B cell (primary cell): ENCODE data around the gene MTCL1. TPM values are rescaled to one million over a fixed set of nuclear protein-coding genes. Genes with fewer than 3 reads are reported as not detected.

Experiments
- ATAC-seq: fragments of 200-7000 bp; cut with Tn5 transposase; one replicate; pipeline ENCODE4 v1.10.0; 2021; ENCODE audit warnings: low read depth, mild to moderate bottlenecking, moderate number of reproducible peaks, moderate library complexity
- CTCF ChIA-PET: fragments of 350-600 bp; sonication (Branson Sonifier 250); formaldehyde crosslinking; loops from one replicate; lab custom pipeline; 2021; ENCODE audit warnings: antibody characterized with exemption, inconsistent platforms; lab: Charles Lee
- POLR2A ChIA-PET: fragments of 350-600 bp; sonication (Branson Sonifier 250); formaldehyde crosslinking; loops from one replicate; lab custom pipeline; 2021; ENCODE audit warnings: antibody characterized with exemption; lab: Charles Lee
- DNase-seq: peaks from one replicate; pipeline ENCODE4 v3.0.0; 2013
- H2AFZ ChIP-seq: 2 replicates; pipeline ENCODE4 v1.6.1; 2012; ENCODE audit warnings: mild to moderate bottlenecking, low read depth, low read length; ENCODE audit not compliant: insufficient read depth, poor library complexity, severe bottlenecking
- H3K27ac ChIP-seq, 2 donors: 1 replicate in 1 of 2; 2 replicates in 1 of 2; pipeline ENCODE4 v1.5.1; 2012 to 2013; ENCODE audit warnings: low read length in 2 of 2, mild to moderate bottlenecking in 2 of 2, moderate library complexity in 1 of 2
- H3K27me3 ChIP-seq, 4 experiments: fragments of 200-600 bp in 1 of 4; sonication (generic) in 1 of 4; replicated peaks in 1 of 4; 1 replicate in 2 of 4; 2 replicates in 2 of 4; pipeline versions ENCODE4 v1.6.1 to v1.7.0; 2013 to 2016; ENCODE audit warnings: low read length in 3 of 4, mild to moderate bottlenecking in 2 of 4, mixed read lengths in 1 of 4, moderate library complexity in 1 of 4; ENCODE audit not compliant: insufficient read depth in 4 of 4, control insufficient read depth in 3 of 4; ENCODE audit errors: control extremely low read depth in 1 of 4
- H3K36me3 ChIP-seq, 2 experiments: replicated peaks in 1 of 2; 1 replicate in 1 of 2; 2 replicates in 1 of 2; pipeline versions ENCODE4 v1.6.1 to v1.7.1; 2013; ENCODE audit warnings: low read length in 1 of 2; ENCODE audit not compliant: insufficient read depth in 2 of 2, control insufficient read depth in 1 of 2; ENCODE audit errors: control extremely low read depth in 1 of 2, extremely low read depth in 1 of 2
- H3K4me1 ChIP-seq, 2 donors: fragments of 200-600 bp in 1 of 2; sonication (generic) in 1 of 2; 1 replicate in 1 of 2; 2 replicates in 1 of 2; pipeline versions ENCODE4 v1.5.1 to v1.6.1; 2013 to 2017; ENCODE audit warnings: low read length in 2 of 2; ENCODE audit not compliant: control insufficient read depth in 2 of 2, insufficient read depth in 2 of 2
- H3K4me2 ChIP-seq: replicated peaks from 2 replicates; pipeline ENCODE3; 2012; ENCODE audit warnings: mild to moderate bottlenecking, low read depth, low read length; ENCODE audit not compliant: poor library complexity, severe bottlenecking
- H3K4me3 ChIP-seq, 5 experiments: fragments of 200-600 bp in 1 of 5; sonication (generic) in 1 of 5; 1 replicate in 3 of 5; 2 replicates in 2 of 5; pipeline versions ENCODE4 v1.5.1 to v1.7.0; 2011 to 2016; ENCODE audit warnings: low read length in 4 of 5, mild to moderate bottlenecking in 4 of 5, low read depth in 2 of 5, control low read depth in 1 of 5, moderate library complexity in 1 of 5; ENCODE audit not compliant: insufficient read depth in 1 of 5; ENCODE audit errors: control extremely low read depth in 1 of 5, extremely low read depth in 1 of 5
- H3K79me2 ChIP-seq: fragments of 200-600 bp; sonication (generic); one replicate; pipeline ENCODE4 v1.6.0; 2016; ENCODE audit warnings: low read length; ENCODE audit not compliant: control insufficient read depth, insufficient read depth
- H3K9ac ChIP-seq: fragments of 200-600 bp; sonication (generic); 2 replicates; pipeline ENCODE4 v1.6.1; 2017; ENCODE audit warnings: mild to moderate bottlenecking, low read length, moderate library complexity
- H3K9me3 ChIP-seq, 3 donors: one replicate each; pipeline versions ENCODE4 v1.6.1 to v1.7.1; 2013; ENCODE audit warnings: low read length in 2 of 3; ENCODE audit not compliant: control insufficient read depth in 2 of 3, insufficient read depth in 1 of 3; ENCODE audit errors: control extremely low read depth in 1 of 3
- H4K20me1 ChIP-seq: 2 replicates; pipeline ENCODE4 v1.6.0; 2012; ENCODE audit warnings: mild to moderate bottlenecking, low read length; ENCODE audit not compliant: insufficient read depth, control insufficient read depth, poor library complexity, severe bottlenecking
- H3K27ac Mint-ChIP-seq: one replicate; pipeline ENCODE4 v1.8.0; 2021; ENCODE audit warnings: mixed read lengths
- H3K27me3 Mint-ChIP-seq: one replicate; pipeline ENCODE4 v1.8.0; 2021; ENCODE audit warnings: mixed read lengths
- H3K4me1 Mint-ChIP-seq: one replicate; pipeline ENCODE4 v1.8.0; 2021; ENCODE audit warnings: mixed read lengths
- H3K4me3 Mint-ChIP-seq: one replicate; pipeline ENCODE4 v1.8.0; 2021; ENCODE audit warnings: mixed read lengths
- H3K9me3 Mint-ChIP-seq: one replicate; pipeline ENCODE4 v1.8.0; 2022; ENCODE audit warnings: mixed read lengths; ENCODE audit not compliant: insufficient read depth
- CTCF ChIP-seq: fragments of 200-600 bp; IDR thresholded peaks from one replicate; pipeline ENCODE4 v1.8.0; 2022; ENCODE audit warnings: antibody characterized with exemption, mild to moderate bottlenecking
- EZH2 ChIP-seq: IDR thresholded peaks from 2 replicates; pipeline ENCODE4 v1.6.1; 2012; ENCODE audit warnings: borderline replicate concordance, low read depth, mild to moderate bottlenecking, moderate library complexity, low read length; ENCODE audit not compliant: insufficient read depth, poor library complexity, severe bottlenecking
- WGBS: methylation state at CpG from one replicate; pipeline ENCODE4 v1.1.5; 2013; ENCODE audit warnings: missing lambda C conversion rate; ENCODE audit not compliant: insufficient coverage; 5-methylcytosine and 5-hydroxymethylcytosine counted together
- intact Hi-C: fragments of 100-400 bp; cut with micrococcal nuclease; formaldehyde crosslinking; loops from one replicate; pipeline ENCODE4 v1.10.0; 2022
- polyA plus RNA-seq: library from polyadenylated mRNA; depleted of rRNA; stranded (reverse); fragments of >200 nt; gene quantifications from 2 replicates; pipeline ENCODE4 v1.2.3, GENCODE V29; 2012
- total RNA-seq, 2 donors: library from RNA; stranded (reverse); fragments of 120-200 nt in 1 of 2; gene quantifications; 1 replicate in 1 of 2; 2 replicates in 1 of 2; pipeline versions ENCODE4 v1.2.3 to v1.2.4, GENCODE V29; 2013 to 2022

The MTCL1 gene
- total and polyA plus RNA-seq, 2 donors (not counting 1 experiment from before 2014, with no cell fraction given) = 2.7 to 5.8 TPM

GRCh38 chr18:8826971-8827370, 121.6 kb downstream of the MTCL1 start:
- no peak overlapping the region for H3K4me3 Mint-ChIP-seq
- POLR2A ChIA-PET = no interaction called here

GRCh38 chr18:8828300-8828699, 122.9 kb downstream of the MTCL1 start:
- no CpG with 5 or more reads among the region's 7 CpGs for WGBS

More at GRCh38 chr18:8826971-8827370, 121.6 kb downstream of the MTCL1 start:
- Mint-ChIP-seq H3K27me3 (peaks cover 4% of the 10 kb centered on the region), H3K9me3 (no peaks in the 10 kb centered on the region), H3K4me1 (peaks cover 3% of the 10 kb centered on the region), H3K27ac (no peak overlapping the region)
- peaks cover 0 to 2% of the 10 kb centered on the region in 2 experiments for H3K36me3 ChIP-seq
- H3K9me3 ChIP-seq = no peaks in the 10 kb centered on the region
- DNase-seq (no peak), ATAC-seq (no peak)
- no peaks in the 10 kb centered on the region for H3K79me2 ChIP-seq
- H3K4me2 ChIP-seq = no peak overlapping the region
- no peak overlapping the region for H3K9ac ChIP-seq
- no peak overlapping the region for H3K4me3 ChIP-seq
- H3K4me1 ChIP-seq = no peaks in the 10 kb centered on the region
- 98% methylated on average over 12 of the region's 12 CpGs for WGBS
- CTCF ChIA-PET = no interaction called here
- no peak overlapping the region for H2AFZ ChIP-seq
- intact Hi-C loops = no loop called here
- H3K27me3 ChIP-seq = no peaks in the 10 kb centered on the region
- H4K20me1 ChIP-seq = no peaks in the 10 kb centered on the region
- no peak overlapping the region for H3K27ac ChIP-seq
- TF ChIP-seq CTCF (no peak), EZH2 (no peak)

More at GRCh38 chr18:8828300-8828699, 122.9 kb downstream of the MTCL1 start:
- H3K79me2 ChIP-seq = no peaks in the 10 kb centered on the region
- H3K9me3 ChIP-seq = no peaks in the 10 kb centered on the region
- no peaks in the 10 kb centered on the region for H3K4me1 ChIP-seq
- DNase-seq (no peak), ATAC-seq (no peak)
- no peaks in the 10 kb centered on the region for H3K9me3 Mint-ChIP-seq
- H3K27ac Mint-ChIP-seq = no peak overlapping the region
- H3K36me3 ChIP-seq = peaks cover 0 to 2% of the 10 kb centered on the region in 2 experiments
- intact Hi-C loops = no loop called here
- H4K20me1 ChIP-seq = no peaks in the 10 kb centered on the region
- H3K9ac ChIP-seq = no peak overlapping the region
- H3K4me1 Mint-ChIP-seq = peaks cover 3% of the 10 kb centered on the region
- ChIA-PET CTCF (no interaction called here), POLR2A (no interaction called here)
- H3K4me2 ChIP-seq = no peak overlapping the region
- H3K4me3 Mint-ChIP-seq = no peak overlapping the region
- H3K4me3 ChIP-seq = no peak overlapping the region
- H2AFZ ChIP-seq = no peak overlapping the region
- no peaks in the 10 kb centered on the region for H3K27me3 ChIP-seq
- peaks cover 4% of the 10 kb centered on the region for H3K27me3 Mint-ChIP-seq
- H3K27ac ChIP-seq = no peak overlapping the region
- TF ChIP-seq CTCF (no peak), EZH2 (no peak)
